CD14-positive monocyte (primary cell): ENCODE data around the gene ROPN1. TPM values are rescaled to one million over a fixed set of nuclear protein-coding genes. Genes with fewer than 3 reads are reported as not detected.
A peak's percentile ranks its signal among the peaks of the same experiment; 100 is the strongest.
"Not testable (repeated sequence)": the region's sequence is repeated elsewhere in the genome, so short reads cannot be mapped to it uniquely, and the experiment has no call there.

ENCODE experiments used
- DNase-seq, 3 donors: peaks; one replicate each; pipeline ENCODE4 v3.0.0-alpha.2; 2011 to 2022
- H2AFZ ChIP-seq: 2 replicates; pipeline ENCODE4 v1.6.0; 2012; ENCODE audit warnings: mild to moderate bottlenecking, low read depth, low read length, inconsistent platforms; ENCODE audit not compliant: insufficient read depth, poor library complexity, severe bottlenecking
- H3K27ac ChIP-seq, 2 donors: 1 replicate in 1 of 2; 2 replicates in 1 of 2; pipeline ENCODE4 v1.5.1; 2012 to 2013; ENCODE audit warnings: low read length in 2 of 2, control low read depth in 1 of 2, inconsistent platforms in 1 of 2, low read depth in 1 of 2, mild to moderate bottlenecking in 1 of 2
- H3K27me3 ChIP-seq, 2 donors: one replicate each; pipeline versions ENCODE4 v1.6.0 to v1.6.1; 2011 to 2013; ENCODE audit warnings: low read length in 2 of 2; ENCODE audit not compliant: control insufficient read depth in 2 of 2, insufficient read depth in 2 of 2
- H3K36me3 ChIP-seq, 2 donors: replicated peaks in 1 of 2; 1 replicate in 1 of 2; 2 replicates in 1 of 2; pipeline versions ENCODE4 v1.5.1 to v1.6.1; 2012 to 2013; ENCODE audit warnings: low read length in 2 of 2, control low read depth in 1 of 2, inconsistent platforms in 1 of 2, mild to moderate bottlenecking in 1 of 2; ENCODE audit not compliant: insufficient read depth in 2 of 2, control insufficient read depth in 1 of 2
- H3K4me1 ChIP-seq, 2 donors: 1 replicate in 1 of 2; 2 replicates in 1 of 2; pipeline versions ENCODE4 v1.5.1 to v1.6.1; 2012 to 2013; ENCODE audit warnings: low read length in 2 of 2, control low read depth in 1 of 2, inconsistent platforms in 1 of 2, mild to moderate bottlenecking in 1 of 2, moderate library complexity in 1 of 2; ENCODE audit not compliant: insufficient read depth in 2 of 2, control insufficient read depth in 1 of 2
- H3K4me2 ChIP-seq: replicated peaks from 2 replicates; pipeline ENCODE3; 2012; ENCODE audit warnings: low read length, moderate library complexity, mild to moderate bottlenecking; ENCODE audit not compliant: poor library complexity, severe bottlenecking; ENCODE audit errors: extremely low read depth
- H3K4me3 ChIP-seq, 3 experiments: fragments of 200-600 bp in 1 of 3; sonication (generic) in 1 of 3; replicated peaks in 1 of 3; 1 replicate in 2 of 3; 2 replicates in 1 of 3; pipeline ENCODE4 v1.5.1; 2011 to 2013; ENCODE audit warnings: low read length in 3 of 3, mild to moderate bottlenecking in 3 of 3, control low read depth in 2 of 3, low read depth in 2 of 3, inconsistent platforms in 1 of 3, moderate library complexity in 1 of 3
- H3K79me2 ChIP-seq: 2 replicates; pipeline ENCODE4 v1.6.0; 2012; ENCODE audit warnings: mild to moderate bottlenecking, control low read depth, inconsistent platforms, low read length, moderate library complexity; ENCODE audit not compliant: insufficient read depth
- H3K9ac ChIP-seq: 2 replicates; pipeline ENCODE4 v1.6.0; 2017; ENCODE audit warnings: low read length, mild to moderate bottlenecking; ENCODE audit not compliant: insufficient read depth, poor library complexity, severe bottlenecking
- H3K9me3 ChIP-seq, 2 donors: replicated peaks in 1 of 2; 1 replicate in 1 of 2; 2 replicates in 1 of 2; pipeline versions ENCODE4 v1.5.1 to v1.6.1; 2012 to 2013; ENCODE audit warnings: low read length in 2 of 2, control low read depth in 1 of 2; ENCODE audit not compliant: control insufficient read depth in 1 of 2, insufficient read depth in 1 of 2
- H4K20me1 ChIP-seq: 2 replicates; pipeline ENCODE4 v1.6.0; 2012; ENCODE audit warnings: mild to moderate bottlenecking, low read length, control low read depth, moderate library complexity; ENCODE audit not compliant: insufficient read depth
- H3K27ac Mint-ChIP-seq, 7 donors: one replicate each; pipeline ENCODE4 v1.8.0; 2020; ENCODE audit warnings: mild to moderate bottlenecking in 7 of 7, mixed read lengths in 7 of 7, moderate library complexity in 6 of 7, inconsistent platforms in 2 of 7
- H3K27me3 Mint-ChIP-seq, 3 donors: one replicate each; pipeline ENCODE4 v1.8.0; 2021 to 2022; ENCODE audit warnings: low read depth in 3 of 3, mild to moderate bottlenecking in 3 of 3, mixed read lengths in 3 of 3, moderate library complexity in 3 of 3, inconsistent platforms in 1 of 3
- H3K36me3 Mint-ChIP-seq, 2 donors: one replicate each; pipeline ENCODE4 v1.8.0; 2020; ENCODE audit warnings: mixed read lengths in 2 of 2, inconsistent platforms in 1 of 2, mild to moderate bottlenecking in 1 of 2
- H3K4me1 Mint-ChIP-seq: one replicate; pipeline ENCODE4 v1.8.0; 2020; ENCODE audit warnings: mild to moderate bottlenecking, mixed read lengths
- H3K4me3 Mint-ChIP-seq, 2 donors: one replicate each; pipeline ENCODE4 v1.8.0; 2020; ENCODE audit warnings: mild to moderate bottlenecking in 2 of 2, mixed read lengths in 2 of 2, moderate library complexity in 1 of 2
- H3K9me3 Mint-ChIP-seq, 7 donors: one replicate each; pipeline ENCODE4 v1.8.0; 2020 to 2022; ENCODE audit warnings: mixed read lengths in 7 of 7, mild to moderate bottlenecking in 6 of 7, moderate library complexity in 6 of 7, inconsistent platforms in 2 of 7
- CTCF ChIP-seq: fragments of 200-600 bp; IDR thresholded peaks from one replicate; pipeline ENCODE4 v1.8.0; 2022; ENCODE audit warnings: antibody characterized with exemption, mild to moderate bottlenecking
- WGBS: methylation state at CpG from one replicate; pipeline ENCODE4 v1.1.5; 2013; ENCODE audit warnings: missing lambda C conversion rate; ENCODE audit not compliant: insufficient coverage; 5-methylcytosine and 5-hydroxymethylcytosine counted together
- intact Hi-C, 2 donors: fragments of 100-400 bp; cut with micrococcal nuclease; formaldehyde crosslinking; loops; one replicate each; pipeline versions ENCODE4 v1.15.0 to v1.15.1; 2023
- polyA plus RNA-seq, 3 donors: library from polyadenylated mRNA; depleted of rRNA in 1 of 3; unstranded in 2 of 3; stranded (reverse) in 1 of 3; fragments of 300-500 nt in 2 of 3; fragments of >200 nt in 1 of 3; fragmentation: Illumina TruSeq in 2 of 3; gene quantifications; 1 replicate in 2 of 3; 2 replicates in 1 of 3; pipeline ENCODE4 v1.2.3, GENCODE V29; 2012 to 2021

Gene ROPN1
- polyA plus RNA-seq, 3 donors = not detected

- Histone ChIP-seq H3K4me2 (no peak overlapping the region), H3K27me3 (peaks cover 55 to 57% of the 10 kb centered on the region in 2 donors), H3K79me2 (no peaks in the 10 kb centered on the region), H3K4me1 (peaks cover 5 to 9% of the 10 kb centered on the region in 2 donors), H4K20me1 (no peaks in the 10 kb centered on the region), H3K27ac (no peak overlapping the region), H3K36me3 (no peaks in the 10 kb centered on the region), H3K4me3 (no peak overlapping the region), H3K9me3 (peaks cover 0 to 14% of the 10 kb centered on the region in 2 donors), H2AFZ (no peak overlapping the region), H3K9ac (no peak overlapping the region)
- no peak overlapping the region for H3K4me3 Mint-ChIP-seq
- intact Hi-C loops = no loop called here
- H3K27ac Mint-ChIP-seq = no peak overlapping the region
- no peak for DNase-seq
- no peak for TF ChIP-seq CTCF
- peaks cover 8% of the 10 kb centered on the region for H3K4me1 Mint-ChIP-seq
- peaks cover 3 to 9% of the 10 kb centered on the region in 2 donors for H3K36me3 Mint-ChIP-seq
- H3K9me3 Mint-ChIP-seq = peaks cover 0 to 16% (median 8%) of the 10 kb centered on the region in 7 donors
- H3K27me3 Mint-ChIP-seq = peaks cover 32 to 37% (median 33%) of the 10 kb centered on the region in 3 donors
Observed at GRCh38 chr3:124037326-124037725, 45.4 kb upstream of the ROPN1 start.

DNA sequence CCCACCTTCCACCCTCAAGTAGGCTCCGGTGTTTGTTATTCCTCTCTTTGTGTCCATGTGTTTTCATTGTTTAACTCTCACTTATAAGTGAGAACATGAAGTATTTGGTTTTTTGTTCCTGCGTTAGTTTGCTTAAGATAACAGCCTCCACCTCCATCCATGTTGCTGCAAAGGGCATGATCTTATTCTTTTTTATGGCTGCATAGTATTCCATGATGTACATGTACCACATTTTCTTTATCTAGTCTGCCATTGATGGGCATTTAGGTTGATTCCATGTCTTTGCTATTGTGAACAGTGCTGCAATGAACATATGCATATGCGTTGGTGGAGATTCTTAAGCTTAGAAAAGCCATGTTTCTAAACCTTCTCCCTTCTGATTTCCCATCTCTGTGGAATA is 44.3 kb upstream of the ROPN1 start:
- Mint-ChIP-seq H3K9me3 (peaks cover 0 to 22% (median 9%) of the 10 kb centered on the region in 7 donors), H3K27me3 (peaks cover 43 to 48% (median 44%) of the 10 kb centered on the region in 3 donors), H3K4me3 (peak overlapping the region in 1 of 2 donors; percentile 16), H3K36me3 (peaks cover 3 to 11% of the 10 kb centered on the region in 2 donors)
- H3K9ac ChIP-seq, H3K4me2 ChIP-seq, H3K4me1 Mint-ChIP-seq, H4K20me1 ChIP-seq, H3K27ac Mint-ChIP-seq, H3K79me2 ChIP-seq, H3K27ac ChIP-seq, H3K4me1 ChIP-seq, H2AFZ ChIP-seq, DNase-seq, H3K36me3 ChIP-seq, intact Hi-C loops, H3K4me3 ChIP-seq: not testable (repeated sequence)
- Histone ChIP-seq H3K9me3 (peaks cover 0 to 14% of the 10 kb centered on the region in 2 donors), H3K27me3 (peaks cover 65 to 66% of the 10 kb centered on the region in 2 donors)
- no CpG with 5 or more reads among the region's 3 CpGs for WGBS
